ENCODE results near the gene PRPF31. TPM values are rescaled to one million over a fixed set of nuclear protein-coding genes. Genes with fewer than 3 reads are reported as not detected.

PRPF31 gene
- total and polyA plus RNA-seq, 2 of the 13 experiments (the other 11 are each of a cell fraction or from before 2014, with no cell fraction given) = 23.8 to 63.8 TPM

- TF ChIP-seq NRL (CRISPR knock-in tag; IDR thresholded peaks at IDR 0.05; ENCODE audit: borderline replicate concordance) (no peak; the same call in 1 of the 2 replicates), ZNF512B (CRISPR knock-in tag; IDR thresholded peaks at IDR 0.05; ENCODE audit: borderline replicate concordance) (no peak), MAFF (IDR thresholded peaks at IDR 0.05; ENCODE audit: low read depth, low read length) (no peak), ZKSCAN5 (CRISPR knock-in tag; IDR thresholded peaks at IDR 0.05) (0 out of 2 replicates have a peak, but pooled peaks have one; percentile 47), SAP130 (CRISPR knock-in tag; IDR thresholded peaks at IDR 0.05; ENCODE audit: low read depth) (peak; percentile 3; the same call in 1 of the 2 replicates), MIER2 (CRISPR knock-in tag; IDR thresholded peaks at IDR 0.05) (no peak), ZFP36L1 (CRISPR knock-in tag; IDR thresholded peaks at IDR 0.05) (no peak), ZNF501 (CRISPR knock-in tag; IDR thresholded peaks at IDR 0.05) (no peak), SP1 (IDR thresholded peaks at IDR 0.05) (no peak), SP1 (CRISPR knock-in tag; IDR thresholded peaks at IDR 0.05) (no peak), HDAC6 (IDR thresholded peaks at IDR 0.05; ENCODE audit: low read depth, low read length) (no peak), KAT7 (CRISPR knock-in tag; IDR thresholded peaks at IDR 0.05; ENCODE audit: borderline replicate concordance) (no peak), ZBTB42 (CRISPR knock-in tag; IDR thresholded peaks at IDR 0.05) (no peak), ASH2L (IDR thresholded peaks at IDR 0.05; ENCODE audit: insufficient read length, low read depth, low read length) (peak; percentile 3), PHF20 (CRISPR knock-in tag; IDR thresholded peaks at IDR 0.05) (no peak), ZNF224 (CRISPR knock-in tag; IDR thresholded peaks at IDR 0.05) (0 out of 2 replicates have a peak, but pooled peaks have one; percentile 8)
- TF ChIP-seq, protein P1, sequence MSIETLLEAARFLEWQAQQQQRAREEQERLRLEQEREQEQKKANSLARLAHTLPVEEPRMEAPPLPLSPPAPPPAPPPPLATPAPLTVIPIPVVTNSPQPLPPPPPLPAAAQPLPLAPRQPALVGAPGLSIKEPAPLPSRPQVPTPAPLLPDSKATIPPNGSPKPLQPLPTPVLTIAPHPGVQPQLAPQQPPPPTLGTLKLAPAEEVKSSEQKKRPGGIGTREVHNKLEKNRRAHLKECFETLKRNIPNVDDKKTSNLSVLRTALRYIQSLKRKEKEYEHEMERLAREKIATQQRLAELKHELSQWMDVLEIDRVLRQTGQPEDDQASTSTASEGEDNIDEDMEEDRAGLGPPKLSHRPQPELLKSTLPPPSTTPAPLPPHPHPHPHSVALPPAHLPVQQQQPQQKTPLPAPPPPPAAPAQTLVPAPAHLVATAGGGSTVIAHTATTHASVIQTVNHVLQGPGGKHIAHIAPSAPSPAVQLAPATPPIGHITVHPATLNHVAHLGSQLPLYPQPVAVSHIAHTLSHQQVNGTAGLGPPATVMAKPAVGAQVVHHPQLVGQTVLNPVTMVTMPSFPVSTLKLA (IDR thresholded peaks at IDR 0.05) = no peak
- TF ChIP-seq, protein P2, sequence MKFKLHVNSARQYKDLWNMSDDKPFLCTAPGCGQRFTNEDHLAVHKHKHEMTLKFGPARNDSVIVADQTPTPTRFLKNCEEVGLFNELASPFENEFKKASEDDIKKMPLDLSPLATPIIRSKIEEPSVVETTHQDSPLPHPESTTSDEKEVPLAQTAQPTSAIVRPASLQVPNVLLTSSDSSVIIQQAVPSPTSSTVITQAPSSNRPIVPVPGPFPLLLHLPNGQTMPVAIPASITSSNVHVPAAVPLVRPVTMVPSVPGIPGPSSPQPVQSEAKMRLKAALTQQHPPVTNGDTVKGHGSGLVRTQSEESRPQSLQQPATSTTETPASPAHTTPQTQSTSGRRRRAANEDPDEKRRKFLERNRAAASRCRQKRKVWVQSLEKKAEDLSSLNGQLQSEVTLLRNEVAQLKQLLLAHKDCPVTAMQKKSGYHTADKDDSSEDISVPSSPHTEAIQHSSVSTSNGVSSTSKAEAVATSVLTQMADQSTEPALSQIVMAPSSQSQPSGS (CRISPR knock-in tag; IDR thresholded peaks at IDR 0.05) = no peak
- TF ChIP-seq, protein P3, sequence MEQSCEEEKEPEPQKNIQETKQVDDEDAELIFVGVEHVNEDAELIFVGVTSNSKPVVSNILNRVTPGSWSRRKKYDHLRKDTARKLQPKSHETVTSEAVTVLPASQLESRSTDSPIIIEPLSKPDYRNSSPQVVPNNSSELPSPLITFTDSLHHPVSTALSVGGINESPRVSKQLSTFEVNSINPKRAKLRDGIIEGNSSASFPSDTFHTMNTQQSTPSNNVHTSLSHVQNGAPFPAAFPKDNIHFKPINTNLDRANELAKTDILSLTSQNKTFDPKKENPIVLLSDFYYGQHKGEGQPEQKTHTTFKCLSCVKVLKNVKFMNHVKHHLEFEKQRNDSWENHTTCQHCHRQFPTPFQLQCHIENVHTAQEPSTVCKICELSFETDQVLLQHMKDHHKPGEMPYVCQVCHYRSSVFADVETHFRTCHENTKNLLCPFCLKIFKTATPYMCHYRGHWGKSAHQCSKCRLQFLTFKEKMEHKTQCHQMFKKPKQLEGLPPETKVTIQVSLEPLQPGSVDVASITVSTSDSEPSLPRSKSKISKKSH (CRISPR knock-in tag; IDR thresholded peaks at IDR 0.05; ENCODE audit: borderline replicate concordance) = peak; percentile 13; the same call in 1 of the 2 replicates
Measured at GRCh38 chr19:54160182-54160811, 44.7 kb downstream of the PRPF31 start (continued).
